GM21360 (cell line): ENCODE results near the gene SULF2.

Experiments
- ATAC-seq: cut with Tn5 transposase; IDR thresholded peaks from one replicate; pipeline ENCODE4 v1.9.1; 2021; ENCODE audit warnings: mild to moderate bottlenecking, moderate library complexity; ENCODE audit not compliant: unreplicated experiment

Gene SULF2

DNA sequence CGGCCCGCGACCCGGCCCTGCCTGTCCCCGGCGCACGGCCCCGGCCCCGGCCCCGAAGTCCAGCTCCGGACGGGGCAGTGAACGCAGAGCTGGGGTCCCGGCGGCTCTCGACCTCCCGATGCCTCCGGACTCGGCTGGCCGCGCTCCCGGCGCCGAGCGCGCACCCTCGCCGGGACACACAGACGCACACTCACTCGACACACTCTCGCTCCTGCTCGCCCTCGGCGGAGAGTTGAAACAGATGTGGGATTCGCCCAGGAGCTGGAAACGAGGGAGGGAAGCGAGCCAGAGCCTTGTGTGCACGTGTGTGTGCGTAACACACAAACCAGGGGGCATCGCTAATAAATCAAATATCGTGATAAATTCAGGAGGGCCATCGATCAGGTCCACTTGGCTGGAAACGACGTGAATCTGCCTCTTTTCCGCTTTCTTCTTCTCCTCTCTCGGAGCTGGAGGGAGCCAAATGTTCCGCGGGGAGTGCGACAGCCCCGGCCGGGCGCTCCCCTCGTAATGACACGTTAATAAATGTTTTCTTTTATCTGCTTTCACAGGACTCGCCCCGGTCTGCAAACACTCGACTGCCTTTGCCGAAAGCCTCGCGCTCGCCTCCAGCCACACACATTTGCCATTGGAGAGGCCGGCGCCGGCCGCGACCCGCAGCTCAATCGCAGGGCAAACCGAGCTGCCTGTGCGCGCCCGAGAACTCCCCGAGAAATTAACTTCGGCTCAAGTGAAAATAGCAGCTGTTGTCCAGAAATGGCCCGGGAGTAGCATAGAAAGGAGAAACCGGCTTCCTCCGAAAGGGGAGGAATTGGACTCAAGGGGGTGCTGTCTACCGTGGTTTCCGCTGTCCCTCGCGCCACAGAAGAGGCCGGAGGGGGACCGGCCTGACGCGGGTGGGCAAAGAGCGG is 828 bp upstream of the SULF2 start:
- ATAC-seq: no peak

DNA sequence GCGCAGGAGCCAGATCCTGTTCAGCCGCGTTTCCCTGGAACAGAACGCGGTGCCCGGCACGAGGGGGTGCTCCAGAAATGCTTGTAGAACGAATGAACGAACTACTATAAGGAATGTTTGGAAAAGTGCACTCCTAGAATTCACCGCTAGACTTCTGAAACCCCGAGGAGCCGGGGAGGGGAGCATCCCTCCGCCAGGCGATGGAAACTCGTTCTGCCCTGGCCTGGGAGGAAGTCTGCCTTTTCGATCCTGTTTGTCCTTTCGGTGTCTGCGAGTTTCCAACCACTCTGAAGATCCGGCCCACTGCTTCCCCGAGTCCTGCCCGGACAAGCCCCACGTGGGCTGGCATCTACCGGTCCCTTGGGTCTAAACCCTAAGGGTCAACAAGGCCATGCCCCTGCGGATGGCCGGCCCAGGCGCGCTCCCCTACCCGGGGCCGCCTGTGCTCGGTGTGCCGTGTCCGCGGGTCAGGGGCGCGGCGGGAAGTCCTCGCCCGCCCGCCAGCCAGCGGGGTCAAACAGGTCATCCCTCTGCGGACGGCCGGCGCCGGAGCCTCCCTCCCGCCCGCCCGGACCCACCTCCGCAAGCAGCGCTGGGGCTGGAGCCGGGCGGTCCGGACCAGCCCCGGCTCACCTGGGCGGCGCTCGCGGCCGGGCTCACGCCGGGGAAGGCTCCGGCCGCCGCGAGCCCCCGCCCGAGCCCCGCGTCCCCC is 526 bp downstream of the SULF2 start:
- no peak for ATAC-seq

DNA sequence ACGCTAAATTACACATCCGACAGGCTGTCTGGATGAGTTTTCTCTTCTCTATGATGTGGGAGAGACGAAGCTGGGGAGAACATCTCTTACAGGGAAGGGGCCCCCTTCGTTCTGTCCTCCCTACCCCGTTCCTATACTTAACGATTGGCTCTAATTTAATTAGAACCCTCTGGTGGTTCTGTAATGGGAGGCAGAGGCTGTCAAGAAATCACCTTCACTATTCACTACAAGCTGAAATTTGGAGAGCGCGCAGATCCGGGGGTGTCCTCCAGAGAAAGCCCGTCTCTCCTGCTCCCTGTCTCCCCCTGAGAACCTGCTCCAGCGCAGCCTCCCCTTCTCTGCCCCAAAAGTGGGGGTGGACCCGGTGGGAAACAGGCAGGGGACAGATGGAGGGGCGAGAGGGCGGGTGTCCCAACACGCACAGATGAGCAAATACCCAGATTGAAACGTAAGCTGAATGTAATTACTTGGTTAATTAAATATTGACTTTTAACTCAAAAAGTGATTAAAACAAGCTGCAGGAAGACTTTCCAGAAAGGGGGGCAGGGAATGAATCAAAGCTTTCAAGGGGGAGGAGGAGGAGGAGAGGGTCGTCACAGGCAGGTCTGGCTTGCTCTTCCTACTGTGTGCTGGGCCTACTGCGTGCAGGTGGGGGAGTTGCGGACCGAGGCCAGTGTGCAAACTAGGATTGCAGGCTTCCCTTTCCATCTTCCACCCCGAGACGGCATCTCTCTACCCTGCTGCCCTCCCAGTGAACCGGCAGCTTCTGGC is 1.3 kb downstream of the SULF2 start:
- ATAC-seq: no peak

DNA sequence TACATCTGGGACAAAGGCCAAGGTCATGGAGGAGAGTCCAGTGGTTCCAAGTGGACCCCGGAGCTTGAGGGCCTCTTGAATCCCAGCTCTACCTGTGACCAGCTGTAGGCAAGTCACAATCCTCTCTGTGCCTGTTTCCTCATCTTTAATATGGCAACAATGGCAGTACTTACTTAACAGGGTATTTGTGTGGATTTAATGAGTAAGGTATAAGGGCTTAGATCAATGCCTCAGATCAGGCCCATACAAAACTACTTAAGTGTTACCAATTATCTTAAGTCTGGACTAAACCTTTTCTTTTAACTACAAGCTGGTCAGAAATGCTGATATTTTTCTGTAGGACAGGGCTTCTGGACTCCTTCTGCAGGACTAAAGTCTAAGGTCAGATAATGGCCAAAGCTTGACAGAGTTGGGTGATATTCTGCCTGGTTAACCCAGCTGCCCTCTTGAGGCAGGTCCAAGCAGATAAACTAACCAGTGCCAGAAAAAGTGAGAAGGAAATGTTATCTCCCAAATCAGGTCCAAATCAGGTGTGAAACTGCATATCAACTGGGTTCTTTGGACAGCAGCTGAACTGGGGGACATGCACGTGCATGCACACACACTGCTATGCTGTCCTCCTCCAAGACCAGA is 2.2 kb downstream of the SULF2 start:
- ATAC-seq: no peak

DNA sequence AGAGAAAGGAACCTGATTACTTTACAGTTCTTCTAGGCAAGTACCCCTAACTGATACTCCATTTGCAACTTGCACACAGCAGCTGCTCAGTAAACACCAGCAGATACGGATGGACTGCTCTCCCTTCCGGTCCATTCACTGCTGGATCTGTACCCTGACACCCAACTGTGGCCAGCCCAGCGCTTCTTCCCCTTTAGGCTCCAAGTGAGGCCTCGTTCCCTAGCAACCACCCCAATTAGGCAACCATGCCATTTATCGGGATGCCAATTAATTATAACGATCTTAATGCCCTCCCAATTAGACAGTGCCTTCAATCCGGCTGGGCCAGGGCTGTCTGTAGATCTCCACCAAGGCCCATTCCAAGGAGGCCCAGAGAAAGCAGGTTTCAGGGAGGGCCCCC is 3.2 kb downstream of the SULF2 start:
- no peak for ATAC-seq

DNA sequence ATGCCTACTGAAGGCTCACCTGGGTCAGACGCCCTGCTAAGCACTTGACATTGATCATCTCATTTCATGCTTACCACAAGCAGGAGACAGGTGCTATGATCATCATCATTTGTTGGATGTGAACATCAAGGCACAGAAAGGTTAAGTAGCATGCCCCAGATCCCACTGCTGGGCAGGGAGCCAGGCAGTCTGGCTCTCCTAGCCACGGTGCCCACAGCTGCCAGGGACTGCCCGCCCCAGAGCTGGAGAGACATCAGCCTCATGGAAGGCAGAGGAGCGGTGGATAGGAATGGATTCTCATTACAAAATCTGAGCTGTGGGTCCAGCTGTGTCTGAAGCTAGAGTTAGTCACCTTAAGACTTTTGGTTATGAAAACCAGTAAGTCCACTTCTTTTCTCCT is 3.6 kb downstream of the SULF2 start:
- no peak for ATAC-seq

DNA sequence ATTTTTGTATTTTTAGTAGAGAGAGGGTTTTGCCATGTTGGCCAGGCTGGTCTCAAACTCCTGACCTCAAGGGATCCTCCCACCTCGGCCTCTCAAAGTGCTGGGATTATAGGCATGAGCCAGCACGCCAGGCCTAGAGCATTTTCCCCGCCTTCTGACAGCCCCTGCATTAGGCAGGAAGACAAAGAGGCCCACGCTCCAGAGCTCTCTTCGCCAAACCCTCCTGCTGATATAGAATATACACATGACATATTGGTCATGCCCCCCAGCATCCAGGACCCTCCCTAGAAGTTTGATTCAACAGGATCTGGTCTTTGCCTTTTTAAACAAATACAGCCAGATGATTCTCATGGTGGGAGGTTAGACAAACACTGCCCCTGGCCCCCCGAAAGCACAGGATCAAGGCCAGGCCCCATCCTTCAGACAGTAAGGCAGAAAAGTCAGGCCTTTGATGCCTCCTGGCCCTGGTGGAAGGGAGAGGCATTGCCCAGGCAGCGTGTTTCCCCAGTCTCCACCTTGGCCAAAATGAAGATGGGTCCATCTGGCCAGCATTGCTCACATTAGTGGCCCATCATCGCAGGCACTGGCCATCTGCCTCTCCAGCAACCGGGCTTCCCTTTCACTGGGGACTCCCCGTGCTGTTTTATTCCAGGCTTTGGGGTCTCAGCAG is 4.4 kb downstream of the SULF2 start:
- no peak for ATAC-seq

DNA sequence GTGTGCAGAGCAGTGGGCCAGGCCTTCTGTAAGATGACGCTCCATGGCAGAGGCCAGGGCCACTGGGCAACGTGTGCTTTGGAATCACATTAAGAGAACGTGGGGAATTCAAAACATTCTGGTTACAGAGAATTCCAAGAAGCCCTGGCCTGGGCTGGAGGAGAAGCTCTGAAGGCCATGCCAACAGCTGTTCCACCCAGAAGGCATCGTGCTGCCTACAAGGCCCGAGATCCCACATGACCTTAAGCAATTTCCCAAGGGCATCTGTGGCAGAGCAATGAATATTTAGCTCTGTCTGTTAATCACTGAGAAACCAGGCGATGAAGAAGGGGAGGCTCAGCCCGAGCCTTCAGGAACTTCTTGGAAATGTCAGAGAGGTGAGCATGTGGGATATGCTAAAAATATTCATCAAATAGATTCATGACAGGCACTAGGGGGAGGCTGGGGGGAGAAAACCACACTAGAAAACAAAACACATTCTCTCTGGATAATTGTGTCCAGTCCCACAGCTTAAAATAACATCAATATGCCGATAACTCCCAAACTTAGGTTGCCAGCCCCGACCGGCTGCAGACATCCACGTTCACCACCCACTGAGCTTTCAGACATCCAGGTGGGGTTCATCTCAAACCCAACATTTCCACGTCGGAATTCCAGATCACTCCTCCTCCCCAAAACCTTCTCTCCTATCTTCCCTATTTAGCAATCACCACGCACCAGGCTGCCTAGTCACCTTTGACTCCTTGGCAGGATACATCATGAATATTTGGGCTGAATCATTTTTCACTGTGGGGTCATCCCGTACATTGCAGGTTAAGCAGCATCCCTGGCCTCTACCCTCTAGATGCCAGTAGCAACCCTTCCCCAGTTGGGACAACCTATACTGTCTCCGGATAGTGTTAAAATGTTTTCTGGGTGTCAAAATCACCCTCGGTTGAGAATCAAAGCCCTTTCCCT is 6.6 kb downstream of the SULF2 start:
- ATAC-seq: no peak

DNA sequence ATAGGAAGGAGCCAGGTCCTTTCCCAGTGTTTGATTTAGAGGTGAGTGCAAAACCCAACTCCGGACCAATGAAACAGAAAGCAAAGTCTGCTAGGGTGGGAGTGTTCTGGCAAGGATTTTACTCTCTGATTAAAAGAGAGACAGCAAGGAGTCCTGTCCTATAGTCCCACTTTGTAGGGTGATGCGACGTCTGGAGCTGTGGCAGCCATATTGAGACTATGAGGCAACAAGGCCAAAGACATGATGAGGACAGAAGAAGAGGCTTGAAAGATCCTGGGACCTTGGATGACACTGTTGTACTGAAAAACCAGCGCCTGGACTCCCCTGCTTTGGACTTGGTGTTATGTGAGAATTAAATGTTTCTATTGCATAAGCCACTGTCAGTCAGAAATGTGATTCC is 8.1 kb downstream of the SULF2 start:
- no peak for ATAC-seq

DNA sequence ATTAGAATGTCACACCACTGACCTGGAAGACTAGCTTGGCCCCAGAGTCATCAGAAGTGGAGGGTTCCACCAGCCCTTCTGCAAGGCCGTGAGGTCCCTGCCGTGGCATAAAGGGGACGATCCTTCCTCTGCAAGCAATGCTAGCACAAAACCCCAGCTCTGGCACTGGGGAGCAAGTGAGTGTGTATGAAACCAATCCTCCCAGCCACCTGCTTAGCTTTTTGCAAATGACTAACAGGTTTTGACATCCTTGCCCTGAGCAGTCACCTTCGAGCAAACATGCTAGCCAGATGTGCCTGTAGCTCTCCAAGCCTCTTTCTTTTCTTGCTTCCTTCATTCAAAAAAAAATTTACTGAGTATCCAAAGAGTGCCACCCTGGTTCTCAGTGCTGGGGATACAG is 8.6 kb downstream of the SULF2 start:
- no peak for ATAC-seq

DNA sequence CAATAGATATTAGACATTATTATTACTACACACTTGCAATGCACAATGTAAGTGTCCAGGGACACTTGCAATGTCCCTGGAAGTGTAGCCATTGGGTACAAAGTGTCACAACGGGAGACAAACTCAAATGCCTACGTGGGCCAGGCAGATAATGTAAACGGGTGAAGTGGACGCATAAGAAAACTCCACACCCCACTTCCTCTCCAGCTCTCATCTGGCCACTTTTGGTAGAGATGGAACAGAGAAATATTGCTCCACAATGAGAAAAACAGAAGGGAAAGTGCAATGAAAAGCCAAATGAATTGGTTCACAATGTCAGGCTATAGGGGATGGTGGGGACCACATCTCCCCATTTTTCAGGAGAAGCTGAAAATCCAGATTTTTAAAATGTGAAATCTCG is 9.4 kb downstream of the SULF2 start:
- ATAC-seq: no peak

DNA sequence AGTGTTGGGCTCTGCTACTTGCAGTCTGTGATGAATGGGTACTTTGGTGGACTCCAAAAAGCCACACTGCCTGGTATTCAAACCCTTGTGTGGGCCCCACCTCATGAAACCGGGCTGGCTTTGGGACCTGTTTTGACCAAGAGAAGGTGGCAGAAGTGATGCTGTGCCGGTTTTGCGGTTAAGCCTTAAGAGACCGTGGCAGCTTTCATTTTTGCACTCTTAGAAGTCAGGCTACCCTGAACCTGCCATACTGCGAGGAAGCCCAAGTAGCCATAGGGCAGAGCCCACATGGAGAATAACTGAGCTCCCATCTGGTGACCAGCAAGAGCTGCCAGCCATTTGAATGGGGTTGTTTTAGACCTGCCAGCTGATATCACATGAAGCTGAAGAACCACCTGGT is 10.2 kb downstream of the SULF2 start:
- ATAC-seq: no peak

DNA sequence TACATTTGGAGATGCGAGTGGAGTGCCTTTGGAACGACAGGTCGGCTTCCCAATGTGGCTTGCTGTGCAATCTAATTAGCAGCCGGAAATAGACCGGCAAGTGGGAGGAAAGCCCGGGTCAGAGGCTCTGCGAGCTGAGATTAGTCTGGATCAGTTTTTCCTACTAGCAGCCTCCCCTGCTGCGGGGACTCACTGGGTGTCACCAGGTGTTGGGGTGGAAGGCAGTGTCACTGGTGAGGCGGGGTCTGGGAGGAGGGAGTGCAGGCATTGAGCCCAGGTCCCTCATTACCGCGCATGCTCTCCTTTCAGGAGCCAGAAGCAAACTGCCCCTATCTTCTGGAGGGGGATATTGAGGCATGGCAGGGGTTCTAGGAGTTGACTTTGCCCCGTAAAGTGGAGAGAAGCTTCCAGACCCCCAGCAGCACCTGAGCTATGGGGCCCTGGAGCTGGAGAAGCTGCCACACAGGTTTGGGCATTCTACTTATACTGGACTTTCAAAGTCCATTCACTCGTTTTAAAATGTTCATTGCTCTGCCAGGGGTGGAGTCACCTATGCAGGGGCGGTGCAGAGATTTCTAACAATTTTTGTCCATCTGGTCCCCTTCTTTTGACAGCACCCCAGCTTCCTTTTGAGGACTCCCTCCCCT is 11.0 kb downstream of the SULF2 start:
- no peak for ATAC-seq

DNA sequence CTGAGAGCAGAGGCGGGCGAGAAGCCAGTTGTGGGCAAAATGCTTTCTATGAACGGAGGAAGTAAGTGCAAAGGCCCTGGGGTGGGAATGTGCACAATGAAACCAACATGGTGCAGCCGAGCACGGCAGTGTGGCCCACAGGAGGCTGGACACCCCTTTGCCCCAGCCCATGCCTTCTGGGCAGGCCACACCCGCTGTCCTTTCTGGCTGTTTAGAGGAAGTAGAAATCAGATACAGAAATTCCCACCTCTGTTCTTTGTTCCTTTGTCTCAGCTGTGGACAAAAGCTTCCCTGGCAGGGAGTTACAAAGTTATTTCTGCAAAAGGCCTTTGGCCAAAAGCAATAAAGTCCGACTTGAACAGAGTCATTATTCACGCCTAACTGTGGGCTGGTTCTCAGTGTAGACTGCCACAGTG is 11.9 kb downstream of the SULF2 start:
- ATAC-seq: no peak

DNA sequence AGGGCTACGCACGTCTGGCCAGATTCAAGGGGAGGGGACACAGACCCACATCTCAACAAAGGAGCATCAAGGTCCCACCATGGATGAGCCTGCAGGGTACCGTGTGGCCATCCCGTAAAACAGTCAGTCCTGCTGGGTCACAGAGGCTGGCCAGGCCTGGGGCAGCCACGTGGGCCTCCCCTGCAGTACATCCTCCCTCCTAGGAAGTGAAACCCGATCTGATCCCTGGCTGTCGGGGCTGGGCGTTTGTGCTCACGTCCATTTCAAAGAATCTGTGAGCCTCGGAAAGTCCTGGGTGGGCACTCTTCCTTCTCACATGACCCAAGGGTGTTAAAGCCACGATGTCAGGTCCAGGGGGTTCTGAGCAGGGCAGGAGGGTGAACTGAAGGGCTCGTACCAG is 14.3 kb downstream of the SULF2 start:
- ATAC-seq: no peak

DNA sequence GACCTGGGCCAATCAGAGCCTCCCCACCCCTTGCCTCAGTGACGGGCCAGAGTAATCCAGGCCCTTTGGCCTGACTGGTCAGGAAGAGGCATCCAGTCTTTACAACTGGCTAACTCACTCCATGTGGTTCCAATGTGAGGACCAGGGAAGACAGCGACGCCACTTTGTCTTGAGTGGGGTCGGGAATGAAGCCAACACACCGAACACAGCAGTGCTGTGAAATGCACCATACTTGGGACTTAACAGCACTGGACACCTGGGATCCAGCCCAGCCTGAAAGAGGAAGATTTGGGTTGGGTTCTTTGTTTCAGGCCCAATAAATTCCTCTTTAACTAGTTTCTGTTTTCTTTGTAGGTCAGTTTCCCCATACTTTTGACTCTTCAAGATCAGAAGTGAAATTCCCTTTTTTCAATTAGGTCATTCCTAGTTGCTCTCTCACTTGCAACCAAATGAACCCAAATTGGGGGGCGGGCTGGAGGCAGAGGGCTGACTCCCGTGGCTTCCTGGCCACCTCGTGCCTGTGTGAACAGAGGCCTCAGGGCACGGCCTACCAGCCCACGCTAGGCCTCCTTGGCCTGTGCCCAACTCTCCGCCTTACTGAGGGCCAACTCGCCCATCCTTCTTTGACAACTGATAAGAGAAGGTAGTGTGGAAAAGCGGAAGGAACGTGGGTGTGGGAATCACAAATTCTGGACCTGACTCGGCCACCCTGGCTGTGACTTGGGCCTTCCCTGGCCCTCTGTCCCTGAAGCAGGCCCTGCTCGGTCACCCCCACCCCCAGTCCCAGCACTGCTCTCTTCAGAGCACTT is 17.1 kb downstream of the SULF2 start:
- no peak for ATAC-seq

DNA sequence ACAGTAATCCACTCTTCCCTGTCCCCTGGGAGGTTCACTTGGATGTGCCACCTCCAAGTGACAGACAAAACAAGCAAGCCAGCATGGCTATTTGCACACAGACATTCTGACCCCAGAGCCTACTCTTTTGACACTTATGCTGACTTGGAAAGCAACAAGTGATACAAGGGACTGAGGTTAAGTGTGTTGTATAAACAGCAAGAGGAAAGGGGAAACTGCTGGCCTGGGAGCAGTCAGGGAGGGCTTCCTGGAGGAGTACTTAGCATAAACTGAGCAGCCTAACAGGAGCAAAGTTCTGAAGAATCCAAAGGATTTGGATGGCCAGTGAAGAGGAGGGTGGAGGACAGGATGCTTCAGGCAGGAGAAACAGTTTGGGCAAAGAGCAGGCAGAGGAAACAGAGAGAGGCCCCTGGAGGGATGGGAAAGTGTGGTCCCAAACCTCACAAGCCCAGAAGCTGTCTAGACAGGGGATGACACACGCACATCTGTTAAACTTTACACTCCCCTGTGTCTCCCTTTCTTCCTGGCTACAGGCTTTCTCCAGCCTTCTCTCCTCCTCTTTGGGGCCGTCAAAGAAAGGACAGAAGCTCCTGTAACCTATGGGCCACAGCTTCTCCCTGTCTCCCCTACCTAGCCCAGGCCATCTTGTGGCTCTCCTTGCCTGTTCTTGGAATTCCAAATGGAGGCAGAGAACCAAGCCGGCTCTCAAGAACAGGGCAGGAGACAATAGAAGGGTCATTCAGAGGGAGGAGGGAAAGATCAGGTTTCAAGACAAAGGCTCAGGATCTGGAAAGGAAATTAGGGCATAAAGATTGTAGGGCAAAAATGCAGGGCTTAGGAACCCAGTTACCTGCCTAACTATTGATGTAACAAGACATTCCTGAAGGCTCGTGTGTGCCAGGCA is 19.3 kb downstream of the SULF2 start:
- ATAC-seq: no peak
